ENCODE data around the gene RUVBL2.
A peak's percentile ranks its signal among the peaks of the same experiment; 100 is the strongest.

RUVBL2 gene

DNA sequence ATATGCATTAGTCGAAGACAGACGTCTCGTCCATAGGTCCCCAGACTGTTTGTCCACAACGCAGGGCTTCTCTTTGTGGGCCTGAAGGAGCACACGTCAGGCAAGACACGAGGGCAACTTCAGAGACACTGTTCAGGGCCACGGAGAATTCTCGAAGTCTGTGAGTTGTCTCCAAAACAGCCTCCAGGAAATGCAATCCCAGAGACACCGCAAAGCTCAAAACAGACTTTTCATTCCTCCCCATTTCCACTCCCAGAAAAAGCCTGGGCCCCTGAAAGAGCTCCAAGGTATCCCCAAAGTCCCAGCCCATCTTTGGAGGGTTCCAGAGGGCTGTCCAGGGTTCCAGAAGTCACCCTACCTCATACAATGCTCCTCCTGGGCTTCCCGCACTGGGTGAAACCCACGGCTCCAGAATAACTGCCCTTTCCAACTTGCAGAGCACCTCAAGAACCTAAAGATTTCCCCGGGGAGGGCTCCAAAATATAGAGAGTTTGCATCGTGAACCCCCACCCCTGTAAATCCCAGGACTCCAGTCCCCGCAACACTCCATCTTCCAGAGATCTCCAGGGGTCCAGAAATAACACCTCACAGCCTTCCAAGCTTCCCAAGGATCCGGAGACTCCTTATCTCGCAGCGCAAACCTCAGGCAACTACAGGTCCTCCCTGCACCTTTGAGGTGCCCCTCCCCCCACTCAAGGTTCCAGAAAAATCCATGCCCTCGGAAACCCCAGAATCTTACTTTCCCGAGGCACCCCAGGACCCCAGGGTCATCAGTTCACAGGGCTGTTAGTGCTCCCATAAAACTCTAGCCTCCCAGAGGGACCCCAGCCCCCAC lies 29.3 kb upstream of the RUVBL2 start:
- DNase-seq: no peak

DNA sequence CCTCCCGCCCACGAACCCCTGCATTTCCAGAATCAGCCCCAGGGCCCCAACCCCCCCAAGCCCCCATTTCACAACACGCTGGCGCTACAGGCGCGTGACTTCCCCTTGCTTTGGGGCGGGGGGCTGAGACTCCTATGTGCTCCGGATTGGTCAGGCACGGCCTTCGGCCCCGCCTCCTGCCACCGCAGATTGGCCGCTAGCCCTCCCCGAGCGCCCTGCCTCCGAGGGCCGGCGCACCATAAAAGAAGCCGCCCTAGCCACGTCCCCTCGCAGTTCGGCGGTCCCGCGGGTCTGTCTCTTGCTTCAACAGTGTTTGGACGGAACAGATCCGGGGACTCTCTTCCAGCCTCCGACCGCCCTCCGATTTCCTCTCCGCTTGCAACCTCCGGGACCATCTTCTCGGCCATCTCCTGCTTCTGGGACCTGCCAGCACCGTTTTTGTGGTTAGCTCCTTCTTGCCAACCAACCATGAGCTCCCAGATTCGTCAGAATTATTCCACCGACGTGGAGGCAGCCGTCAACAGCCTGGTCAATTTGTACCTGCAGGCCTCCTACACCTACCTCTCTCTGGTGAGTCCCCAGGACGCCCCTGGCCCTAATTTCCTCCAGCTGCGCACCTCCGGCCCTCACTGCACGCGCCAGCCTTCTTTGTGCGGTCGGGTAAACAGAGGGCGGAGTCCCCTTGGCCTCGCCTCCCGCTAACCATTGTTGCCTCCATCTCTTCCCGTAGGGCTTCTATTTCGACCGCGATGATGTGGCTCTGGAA lies 28.5 kb upstream of the RUVBL2 start, which contains the start of gene FTL:
TSS of gene FTL (plus strand) at position 270 of the 766 bp plus-strand sequence. CDS start at position 469, 199 bp downstream.
- DNase-seq: peak; percentile 94

DNA sequence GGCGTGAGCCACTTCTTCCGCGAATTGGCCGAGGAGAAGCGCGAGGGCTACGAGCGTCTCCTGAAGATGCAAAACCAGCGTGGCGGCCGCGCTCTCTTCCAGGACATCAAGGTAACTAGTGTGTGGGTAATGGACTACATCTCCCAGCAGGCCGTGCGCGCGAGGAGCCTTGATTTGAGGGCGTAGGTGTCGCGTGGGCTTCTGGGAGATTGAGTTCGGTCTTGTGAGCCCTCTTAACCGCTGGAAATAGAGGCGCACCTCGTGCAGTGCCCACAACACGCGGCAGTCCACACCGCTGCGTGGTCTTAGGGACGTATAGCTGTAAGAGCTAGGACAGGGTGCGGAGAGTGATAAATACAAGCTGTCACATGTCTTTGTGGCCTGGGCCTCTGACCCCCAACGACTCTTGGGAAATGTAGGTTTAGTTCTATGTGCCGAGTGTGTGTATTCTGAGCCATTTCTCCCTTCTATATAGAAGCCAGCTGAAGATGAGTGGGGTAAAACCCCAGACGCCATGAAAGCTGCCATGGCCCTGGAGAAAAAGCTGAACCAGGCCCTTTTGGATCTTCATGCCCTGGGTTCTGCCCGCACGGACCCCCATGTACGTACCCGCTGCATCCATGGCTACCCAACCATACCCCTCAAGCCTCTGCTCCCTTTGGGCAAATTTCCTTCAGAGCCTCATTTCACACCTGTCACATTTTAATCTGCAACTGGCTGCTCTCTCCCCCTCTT lies 27.7 kb upstream of the RUVBL2 start:
- DNase-seq: peak; percentile 77

DNA sequence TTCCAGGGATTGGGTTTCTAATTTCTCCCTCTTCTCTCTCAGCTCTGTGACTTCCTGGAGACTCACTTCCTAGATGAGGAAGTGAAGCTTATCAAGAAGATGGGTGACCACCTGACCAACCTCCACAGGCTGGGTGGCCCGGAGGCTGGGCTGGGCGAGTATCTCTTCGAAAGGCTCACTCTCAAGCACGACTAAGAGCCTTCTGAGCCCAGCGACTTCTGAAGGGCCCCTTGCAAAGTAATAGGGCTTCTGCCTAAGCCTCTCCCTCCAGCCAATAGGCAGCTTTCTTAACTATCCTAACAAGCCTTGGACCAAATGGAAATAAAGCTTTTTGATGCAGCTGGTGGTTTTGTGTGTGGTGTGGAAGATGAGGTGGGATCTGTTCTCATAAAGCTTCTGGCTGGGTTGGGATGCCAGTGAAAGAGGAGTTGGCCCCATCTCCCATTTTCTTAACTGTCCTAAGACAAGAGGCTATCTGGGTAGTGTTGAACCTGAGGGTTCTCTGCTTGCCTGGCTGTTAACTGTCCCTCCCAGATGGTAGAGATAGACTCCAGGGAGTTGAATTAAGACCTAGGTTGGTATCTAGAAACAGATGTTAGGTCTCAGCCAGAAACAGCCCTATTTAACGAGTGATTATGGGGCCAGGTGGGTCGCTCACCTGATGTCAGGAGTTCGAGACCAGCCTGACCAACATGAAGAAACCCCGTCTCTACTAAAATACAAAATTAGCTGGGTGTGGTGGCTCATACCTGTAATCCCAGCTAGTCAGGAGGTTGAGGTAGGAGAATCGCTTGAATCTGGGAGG lies 26.9 kb upstream of the RUVBL2 start:
- DNase-seq: no peak

DNA sequence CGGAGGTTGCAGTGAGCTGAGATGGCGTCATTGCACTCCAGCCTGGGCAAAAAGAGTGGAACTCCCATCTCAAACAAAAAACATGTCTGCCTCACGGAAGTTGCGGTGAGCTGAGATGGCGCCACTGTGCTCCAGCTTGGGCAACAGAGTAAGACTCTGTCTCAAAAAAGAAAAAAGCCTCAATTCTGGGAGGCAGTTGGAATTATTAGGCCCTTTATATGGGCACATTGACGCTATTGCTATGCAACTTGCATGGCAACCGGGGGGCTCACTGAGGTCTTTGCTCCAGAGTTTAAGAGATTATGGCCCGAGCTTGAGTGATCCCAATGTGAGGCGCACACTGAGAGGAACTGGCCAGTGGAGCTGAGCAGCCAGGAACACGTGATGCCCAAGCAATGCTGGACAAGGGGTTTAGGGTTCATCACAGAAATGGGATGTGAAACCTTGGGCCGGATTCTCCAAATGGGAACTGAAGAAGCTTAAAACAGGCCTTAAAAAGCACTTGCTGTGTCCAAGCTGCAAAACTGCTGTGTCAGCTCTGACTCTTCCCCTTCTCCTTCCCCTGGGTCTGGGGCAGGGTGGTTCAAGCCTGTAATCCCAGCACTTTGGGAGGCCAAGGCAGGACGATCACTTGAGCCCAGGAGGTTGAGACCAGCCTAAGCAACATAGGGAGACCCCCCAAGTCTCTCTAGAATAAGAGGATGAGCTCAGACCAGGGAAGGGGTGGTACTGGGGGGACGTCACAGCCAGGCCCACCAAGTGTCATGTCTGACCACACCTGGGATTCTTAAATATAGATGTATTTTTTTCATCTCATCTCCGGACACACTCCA lies 26.1 kb upstream of the RUVBL2 start:
- DNase-seq: no peak

DNA sequence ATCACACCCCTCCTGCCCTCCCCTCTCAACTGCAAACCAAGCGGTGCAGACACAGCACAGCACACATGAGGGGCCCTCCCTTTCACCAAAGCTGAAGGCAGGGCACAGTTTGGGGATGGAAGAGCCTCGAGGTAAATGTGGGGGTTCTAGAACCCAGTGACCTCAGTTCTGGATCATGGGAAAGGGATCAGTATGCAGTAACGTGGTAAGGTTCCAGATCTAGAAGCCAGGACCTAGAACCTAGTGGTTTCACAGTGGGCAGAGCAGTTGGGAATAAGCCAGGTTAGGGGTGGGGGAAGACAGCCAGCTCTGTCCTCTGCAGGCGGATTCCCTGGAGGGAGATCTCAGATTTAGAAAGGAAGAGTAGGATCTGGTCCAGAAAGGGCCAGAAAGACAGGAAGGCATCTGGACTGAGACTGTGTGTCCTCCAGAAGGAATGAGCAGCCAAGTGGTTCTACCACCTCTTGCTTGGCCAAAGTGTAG lies 25.5 kb upstream of the RUVBL2 start:
- no peak for DNase-seq

DNA sequence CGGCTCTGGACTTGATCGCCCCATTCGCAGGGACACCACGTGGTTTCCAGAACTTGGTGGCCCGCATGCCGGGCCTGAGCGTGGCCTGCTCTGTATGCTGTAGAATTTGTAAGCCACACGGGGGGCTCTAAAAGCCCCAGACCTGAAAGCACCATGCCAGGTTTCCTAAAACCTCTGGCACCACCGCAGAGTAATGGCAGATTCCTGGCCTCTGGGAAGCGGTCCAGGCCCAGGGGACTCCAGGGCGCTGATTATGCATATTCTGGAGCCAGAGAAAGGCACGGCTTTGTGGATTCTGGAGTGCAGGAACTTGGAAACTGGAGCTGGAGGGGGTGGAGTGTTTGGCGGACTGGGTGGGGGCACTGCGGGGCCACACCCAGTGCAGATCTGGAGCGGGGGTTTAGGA lies 24.9 kb upstream of the RUVBL2 start:
- DNase-seq: no peak

DNA sequence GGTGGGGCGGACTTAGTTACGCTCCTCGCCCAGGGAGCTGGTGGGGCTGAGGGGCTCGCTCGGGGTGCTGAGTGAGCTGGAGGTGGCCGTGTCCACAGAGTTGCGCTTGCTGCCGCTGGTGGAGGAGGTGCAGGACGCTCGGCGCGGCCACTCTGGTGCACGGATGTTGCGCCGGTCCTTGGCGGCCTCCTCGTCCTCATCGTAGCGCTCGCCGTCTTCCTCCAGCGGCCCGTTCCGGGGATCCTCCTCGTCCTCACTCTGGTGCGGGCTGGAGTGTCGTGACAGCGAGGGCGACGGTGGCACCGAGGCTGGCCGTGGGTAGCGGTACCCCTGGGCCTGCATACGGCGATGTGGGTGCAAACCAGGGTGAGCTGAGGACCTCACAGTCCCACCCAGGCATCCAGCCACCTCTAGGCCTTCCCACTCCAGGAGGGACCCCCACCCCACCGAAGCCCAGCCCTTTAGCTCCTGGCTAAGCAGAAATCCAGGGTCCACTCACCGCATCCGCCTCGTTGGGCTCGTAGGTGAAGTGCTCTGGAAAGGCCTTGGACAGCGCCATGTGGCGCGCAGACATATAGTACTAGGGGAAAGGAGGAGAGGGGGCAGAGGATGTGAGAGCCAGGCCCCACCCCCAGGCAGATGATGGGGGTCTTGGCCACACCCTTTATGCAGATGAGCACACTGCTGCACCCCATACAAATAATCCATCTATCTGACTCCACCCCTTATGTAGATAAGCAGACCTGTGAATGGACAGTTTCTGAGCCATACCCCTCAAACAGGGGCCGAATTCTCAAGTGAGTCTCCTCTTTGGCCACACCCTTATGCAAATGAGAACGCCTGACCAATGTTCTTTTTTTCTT lies 24.2 kb upstream of the RUVBL2 start:
- no peak for DNase-seq

DNA sequence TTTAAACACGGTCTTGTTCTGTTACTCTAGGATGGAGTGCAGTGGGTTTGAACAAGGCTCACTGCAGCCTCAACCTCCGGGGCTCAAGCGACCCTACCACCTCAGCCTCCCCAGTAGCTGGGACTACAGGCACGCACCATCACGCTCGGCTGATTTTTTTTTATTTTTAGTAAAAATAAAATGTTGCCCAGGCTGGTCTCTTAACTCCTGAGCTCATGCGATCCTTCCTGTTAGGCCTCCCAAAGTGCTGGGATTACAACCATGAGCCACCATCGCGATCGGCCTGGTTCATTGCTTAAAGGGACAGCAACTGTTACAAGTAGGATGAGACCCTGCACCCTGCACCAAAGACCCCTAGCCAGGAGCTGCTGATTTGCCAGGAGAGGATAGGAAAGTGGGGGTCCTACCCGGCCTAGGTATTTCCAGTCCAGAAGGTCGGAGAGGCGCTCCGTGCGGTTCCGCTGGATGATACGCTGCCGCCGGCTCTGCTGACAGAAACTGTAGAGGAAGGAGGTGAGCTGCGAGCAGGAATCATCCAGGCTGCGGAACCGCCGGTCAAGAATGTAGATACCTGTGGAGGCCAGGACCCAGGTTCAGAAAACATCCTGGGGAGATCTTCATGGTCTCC lies 23.4 kb upstream of the RUVBL2 start:
- DNase-seq: no peak

DNA sequence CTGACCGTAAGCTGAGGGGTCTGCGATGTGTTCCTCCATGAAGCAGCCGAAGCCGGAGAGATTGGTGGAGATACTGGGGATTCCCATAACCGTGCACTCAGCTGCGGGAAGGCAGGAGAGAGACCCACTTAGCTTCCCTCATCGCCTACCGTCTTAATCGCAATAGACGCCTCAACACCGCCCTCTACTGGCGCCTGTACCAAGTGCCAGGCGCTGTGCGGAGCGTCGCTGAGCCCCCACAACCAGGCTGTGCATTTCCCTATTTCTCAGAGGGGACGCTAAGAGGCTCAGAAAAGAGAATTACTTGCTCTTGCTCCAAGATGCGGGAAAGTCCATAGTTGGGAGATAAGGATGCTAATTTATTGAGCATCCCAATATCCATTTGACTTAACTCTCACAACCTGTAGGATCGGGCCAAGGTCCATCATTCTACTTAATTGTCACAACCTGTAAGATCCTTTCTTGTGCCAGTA lies 22.7 kb upstream of the RUVBL2 start:
- peak; percentile 84 for DNase-seq

DNA sequence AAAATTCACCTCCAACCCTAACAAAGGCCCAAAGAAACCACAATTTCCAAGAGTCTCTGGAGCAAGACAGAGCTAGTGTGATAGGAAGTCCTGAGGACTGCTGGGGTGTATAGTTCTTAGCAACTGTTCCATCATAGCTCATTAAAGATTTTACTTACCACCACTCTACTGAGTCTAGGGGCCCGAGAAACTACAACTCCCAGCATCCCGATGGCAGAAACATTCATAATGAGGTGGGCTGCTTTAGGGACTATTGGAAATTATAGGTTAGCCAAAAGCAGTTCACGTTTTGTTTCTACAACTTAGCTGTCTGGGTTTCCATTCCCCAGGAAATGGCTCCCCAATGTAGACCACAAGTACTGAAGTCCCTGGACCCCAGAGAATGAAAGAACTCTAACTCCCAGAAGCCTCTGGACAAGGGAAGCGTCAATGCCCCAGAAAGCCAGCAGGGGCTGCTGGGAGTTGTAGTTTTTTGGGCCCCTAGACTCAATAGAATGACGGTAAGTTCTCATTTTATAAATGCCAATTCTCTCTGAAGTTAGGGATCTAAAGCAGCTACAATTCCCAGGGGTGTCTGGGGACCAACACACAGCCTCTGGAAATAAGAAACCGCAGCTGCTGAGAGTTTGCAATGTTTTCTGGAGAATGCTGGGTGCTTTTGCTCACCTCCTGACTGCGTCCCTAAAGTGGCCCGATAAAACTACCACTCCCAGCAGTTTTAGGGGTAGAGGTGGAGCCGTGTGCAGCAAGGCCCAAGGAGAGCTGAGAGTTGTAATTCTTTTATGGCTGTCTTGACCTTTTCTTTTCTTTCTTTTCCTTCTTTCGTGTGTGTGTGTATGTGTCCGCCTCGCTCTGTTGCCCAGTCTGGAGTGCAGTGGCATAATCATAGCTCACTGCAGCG lies 17.5 kb upstream of the RUVBL2 start:
- no peak for DNase-seq

- no peak for DNase-seq
These were observed 16.6 kb upstream of the RUVBL2 start for GRCh38 chr19:48977061-48977460.

- no peak for DNase-seq
These were observed 11.4 kb upstream of the RUVBL2 start for GRCh38 chr19:48982280-48982679.

DNA sequence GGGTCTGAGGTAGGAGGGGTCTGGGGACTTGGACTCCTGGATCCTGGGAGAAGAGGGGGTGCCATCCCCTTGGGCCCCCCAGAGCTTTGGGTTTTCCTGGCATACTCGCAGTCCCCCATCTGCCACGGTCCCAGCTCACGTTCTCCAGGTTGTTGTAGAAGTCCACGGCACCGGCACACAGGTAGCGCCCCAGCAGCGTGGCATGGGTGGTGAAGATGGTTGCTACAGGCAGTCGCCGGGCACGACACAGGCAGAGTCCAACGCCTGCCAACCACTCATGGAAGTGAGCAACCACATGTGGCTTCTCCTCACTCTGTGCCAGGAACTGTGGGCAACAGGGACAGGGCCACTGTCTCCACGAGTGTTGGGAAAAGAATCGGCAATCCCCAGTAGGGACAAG lies 8.0 kb upstream of the RUVBL2 start:
- DNase-seq: no peak

DNA sequence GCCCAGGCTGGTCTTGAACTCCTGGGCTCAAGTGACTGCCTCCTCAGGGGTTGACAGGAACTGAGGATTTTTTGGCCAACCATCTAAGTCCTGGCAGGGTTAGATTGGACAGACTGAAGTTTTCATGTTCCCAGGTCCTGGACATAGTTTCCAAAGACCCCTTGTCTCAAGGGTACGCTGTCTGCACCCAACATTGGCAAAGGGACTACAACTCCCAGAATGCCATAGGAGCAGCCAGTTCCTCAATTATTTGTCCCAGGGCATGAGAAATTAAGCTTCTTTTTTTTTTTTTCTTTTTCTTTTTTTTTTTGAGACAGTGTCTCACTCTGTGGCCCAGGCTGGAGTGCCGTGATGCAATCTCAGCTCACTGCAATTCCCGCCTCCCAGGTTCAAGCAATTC lies 7.5 kb upstream of the RUVBL2 start:
- no peak for DNase-seq

GRCh38 chr19:48987323-48987722 lies 6.4 kb upstream of the RUVBL2 start:
- no peak for DNase-seq

GRCh38 chr19:48988286-48988685 lies 5.4 kb upstream of the RUVBL2 start:
- DNase-seq: no peak

DNA sequence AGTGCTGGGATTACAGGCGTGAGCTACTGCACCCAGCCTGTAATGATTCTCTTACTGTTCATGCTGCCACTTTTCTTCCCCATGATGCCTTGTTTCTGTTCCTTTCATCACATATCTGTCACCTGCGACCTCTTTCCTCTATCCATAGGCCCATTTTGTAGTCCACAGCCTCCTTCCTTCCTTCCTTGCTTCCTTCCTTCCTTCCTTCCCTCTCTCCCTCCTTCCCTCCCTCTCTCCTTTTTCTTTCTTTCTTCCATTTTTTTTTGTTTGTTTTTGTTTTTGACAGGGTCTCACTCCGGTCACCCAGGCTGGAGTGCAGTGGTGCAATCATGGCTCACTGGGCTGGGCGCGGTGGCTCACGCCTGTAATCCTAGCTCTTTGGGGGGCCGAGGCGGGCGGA lies 4.8 kb upstream of the RUVBL2 start:
- no peak for DNase-seq
